Transverse colon (tissue), 4 donors: Measurements from ENCODE around the gene LEF1. TPM values are rescaled to one million over a fixed set of nuclear protein-coding genes. Genes with fewer than 3 reads are reported as not detected.

Experiments
- DNase-seq: peaks from one replicate; pipeline ENCODE4 v3.0.0-alpha.2; 2019
- H3K27ac ChIP-seq, 4 donors: fragments of 200-600 bp; sonication (generic); 2 replicates each; pipeline ENCODE4 v1.5.1; 2016 to 2018; ENCODE audit warnings: inconsistent platforms in 4 of 4
- H3K27me3 ChIP-seq: fragments of 200-600 bp; sonication (generic); 2 replicates; pipeline ENCODE4 v1.5.1; 2017; ENCODE audit warnings: inconsistent platforms
- H3K36me3 ChIP-seq, 4 donors: fragments of 200-600 bp; sonication (generic); 2 replicates each; pipeline ENCODE4 v1.5.1; 2017 to 2019; ENCODE audit warnings: inconsistent platforms in 4 of 4
- H3K4me1 ChIP-seq, 4 donors: fragments of 200-600 bp; sonication (generic); 2 replicates each; pipeline ENCODE4 v1.5.1; 2017 to 2020; ENCODE audit warnings: inconsistent platforms in 4 of 4
- H3K4me3 ChIP-seq, 4 donors: fragments of 200-600 bp; sonication (generic); 1 replicate in 1 of 4; 2 replicates in 3 of 4; pipeline versions ENCODE4 v1.5.1 to v1.6.1; 2017 to 2019; ENCODE audit warnings: inconsistent platforms in 4 of 4
- H3K9me3 ChIP-seq, 2 donors: fragments of 200-600 bp; sonication (generic); 2 replicates each; pipeline ENCODE4 v1.5.1; 2017 to 2019; ENCODE audit warnings: inconsistent platforms in 2 of 2
- CTCF ChIP-seq, 5 experiments: fragments of 200-600 bp in 3 of 5; fragments of 450-650 bp in 2 of 5; sonication (generic) in 3 of 5; IDR thresholded peaks; 1 replicate in 2 of 5; 2 replicates in 3 of 5; pipeline ENCODE4 v1.5.1; 2016 to 2017; ENCODE audit warnings: antibody characterized with exemption in 5 of 5, inconsistent platforms in 3 of 5, mild to moderate bottlenecking in 2 of 5, moderate library complexity in 1 of 5
- EP300 ChIP-seq: sonication (generic); formaldehyde crosslinking; IDR thresholded peaks from one replicate; pipeline ENCODE4 v1.6.1; 2017; ENCODE audit warnings: antibody characterized with exemption, low read depth
- POLR2A ChIP-seq: fragments of 450-650 bp; IDR thresholded peaks from one replicate; pipeline ENCODE4 v1.6.1; 2016; ENCODE audit warnings: antibody characterized with exemption, mild to moderate bottlenecking, moderate library complexity
- POLR2AphosphoS5 ChIP-seq, 3 donors: sonication (generic); formaldehyde crosslinking; IDR thresholded peaks; one replicate each; pipeline ENCODE4 v1.6.1; 2016; ENCODE audit warnings: antibody characterized with exemption in 3 of 3
- WGBS, 2 donors: methylation state at CpG; one replicate each; pipeline ENCODE4 v1.1.5; 2018; ENCODE audit warnings: low coverage in 1 of 2; 5-methylcytosine and 5-hydroxymethylcytosine counted together
- in situ Hi-C, 4 donors: fragments of 200-750 bp; cut with MboI; loops; one replicate each; pipeline versions ENCODE4 v1.15.0 to v1.15.1; 2017; ENCODE audit warnings: low sequenced_read_pairs in 3 of 4, low pct_ligation_motif_present in 1 of 4, low pct_unique_long_range_greater_than_20kb in 1 of 4
- intact Hi-C: fragments of 100-400 bp; cut with DNase I; formaldehyde crosslinking; loops from one replicate; pipeline ENCODE4 v1.15.1; 2023; ENCODE audit warnings: low total_unique reads
- total RNA-seq, 4 donors: library from RNA; depleted of rRNA; stranded (reverse); fragments of >200 nt; gene quantifications; one replicate each; pipeline ENCODE4 v1.1.0, GENCODE V29; 2016

The LEF1 gene
- total RNA-seq, 4 donors from 2014 or later, result 1.4 to 29.2 (median 8.7) TPM

- WGBS, 2 donors, result 4 to 17% methylated on average over 6 to 37 of the region's 43 CpGs
- Histone ChIP-seq H3K27ac (peak overlapping the region; percentile 4 to 32 (median 17)), H3K9me3 (no peaks in the 10 kb centered on the region), H3K36me3 (no peaks in the 10 kb centered on the region), H3K4me1 (peaks cover 0 to 46% (median 34%) of the 10 kb centered on the region in 4 donors), H3K4me3 (peak overlapping the region; percentile 28 to 63 (median 44)), H3K27me3 (peaks cover 79% of the 10 kb centered on the region)
- in situ Hi-C loops, result no loop called here
- peak; percentile 26 for DNase-seq
- TF ChIP-seq CTCF (IDR thresholded peaks at IDR 0.05) (peak in 2 of 5 experiments; percentile 9 to 10), EP300 (no peak), POLR2A (no peak), POLR2AphosphoS5 (IDR thresholded peaks at IDR 0.05) (no peak)
- intact Hi-C loops, result loop anchor here (5.0 kb wide), 1 partner anchor 1285 kb away; no protein-coding TSS in a partner anchor
Observed at GRCh38 chr4:108172231-108172752, 3.6 kb upstream of the LEF1 start.

GRCh38 chr4:108171339-108172230 lies 2.9 kb upstream of the LEF1 start:
- in situ Hi-C loops (no loop called here), intact Hi-C loops (loop anchor here (5.0 kb wide), 1 partner anchor 1284 kb away; no protein-coding TSS in a partner anchor)
- H3K27me3 ChIP-seq, result peaks cover 86% of the 10 kb centered on the region
- TF ChIP-seq EP300, result no peak
- TF ChIP-seq POLR2AphosphoS5 (IDR thresholded peaks at IDR 0.05), result no peak
- TF ChIP-seq POLR2A, result no peak
- TF ChIP-seq CTCF (IDR thresholded peaks at IDR 0.05), result no peak
- DNase-seq, result no peak
- peak overlapping the region in 1 of 4 donors; percentile 63 for H3K4me3 ChIP-seq
- H3K27ac ChIP-seq, result peak overlapping the region in 1 of 4 donors; percentile 32
- H3K36me3 ChIP-seq, result no peaks in the 10 kb centered on the region
- H3K9me3 ChIP-seq, result no peaks in the 10 kb centered on the region
- 13 to 15% methylated on average over 4 to 52 of the region's 52 CpGs for WGBS, 2 donors
- peaks cover 3 to 53% (median 41%) of the 10 kb centered on the region in 4 donors for H3K4me1 ChIP-seq

- Histone ChIP-seq H3K4me3 (no peak overlapping the region), H3K36me3 (no peaks in the 10 kb centered on the region), H3K9me3 (no peaks in the 10 kb centered on the region), H3K27ac (no peak overlapping the region), H3K27me3 (peaks cover 94% of the 10 kb centered on the region), H3K4me1 (peaks cover 3 to 60% (median 45%) of the 10 kb centered on the region in 4 donors)
- 12 to 16% methylated on average over 7 to 8 of the region's 8 CpGs for WGBS, 2 donors
- in situ Hi-C loops, result no loop called here
- no peak for DNase-seq
- TF ChIP-seq POLR2A (no peak), CTCF (IDR thresholded peaks at IDR 0.05) (no peak), EP300 (no peak), POLR2AphosphoS5 (IDR thresholded peaks at IDR 0.05) (no peak)
- intact Hi-C loops, result loop anchor here (5.0 kb wide), 1 partner anchor 1283 kb away; no protein-coding TSS in a partner anchor
Observed at GRCh38 chr4:108170631-108171338, 2.1 kb upstream of the LEF1 start.

- H3K27me3 ChIP-seq, result peaks cover 100% of the 10 kb centered on the region
- intact Hi-C loops (loop anchor here (5.0 kb wide), 1 partner anchor 1282 kb away; no protein-coding TSS in a partner anchor), in situ Hi-C loops (no loop called here)
- no peak overlapping the region for H3K27ac ChIP-seq
- 13 to 16% methylated on average over 3 to 8 of the region's 8 CpGs for WGBS, 2 donors
- no peak for TF ChIP-seq POLR2A
- no peak for DNase-seq
- no peaks in the 10 kb centered on the region for H3K9me3 ChIP-seq
- no peak overlapping the region for H3K4me3 ChIP-seq
- H3K36me3 ChIP-seq, result no peaks in the 10 kb centered on the region
- H3K4me1 ChIP-seq, result peaks cover 3 to 60% (median 45%) of the 10 kb centered on the region in 4 donors
Observed at GRCh38 chr4:108169664-108170063, 932 bp upstream of the LEF1 start.
